ENCODE measurements around the gene TSPAN15.
"Not testable (repeated sequence)": the region's sequence is repeated elsewhere in the genome, so short reads cannot be mapped to it uniquely, and the experiment has no call there.

The TSPAN15 gene

GRCh38 chr10:69486922-69487730 is 35.9 kb downstream of the TSPAN15 start:
- no peak for DNase-seq (ENCODE audit: low read depth, low spot score)

- DNase-seq (ENCODE audit: low read depth, low spot score) = not testable (repeated sequence)
Measured at GRCh38 chr10:69488149-69488844, 37.0 kb downstream of the TSPAN15 start.

- not testable (repeated sequence) for DNase-seq (ENCODE audit: low read depth, low spot score)
Measured at GRCh38 chr10:69488856-69489255, 37.6 kb downstream of the TSPAN15 start.

GRCh38 chr10:69489506-69490090 is 38.3 kb downstream of the TSPAN15 start:
- no peak for DNase-seq (ENCODE audit: low read depth, low spot score)

- no peak for DNase-seq (ENCODE audit: low read depth, low spot score)
Measured at GRCh38 chr10:69490876-69491275, 39.6 kb downstream of the TSPAN15 start.

- no peak for DNase-seq (ENCODE audit: low read depth, low spot score)
Measured at GRCh38 chr10:69491611-69492010, 40.3 kb downstream of the TSPAN15 start.

GRCh38 chr10:69492091-69492745 is 41.0 kb downstream of the TSPAN15 start:
- no peak for DNase-seq (ENCODE audit: low read depth, low spot score)

- DNase-seq (ENCODE audit: low read depth, low spot score) = no peak
Measured at GRCh38 chr10:69492746-69493462, 41.6 kb downstream of the TSPAN15 start.

- DNase-seq (ENCODE audit: low read depth, low spot score) = no peak
Measured at GRCh38 chr10:69494626-69495558, 43.6 kb downstream of the TSPAN15 start.

GRCh38 chr10:69495666-69496065 is 44.4 kb downstream of the TSPAN15 start:
- no peak for DNase-seq (ENCODE audit: low read depth, low spot score)

- DNase-seq (ENCODE audit: low read depth, low spot score) = no peak
Measured at GRCh38 chr10:69496352-69497230, 45.3 kb downstream of the TSPAN15 start.

- DNase-seq (ENCODE audit: low read depth, low spot score) = no peak
Measured at GRCh38 chr10:69497231-69497561, 45.9 kb downstream of the TSPAN15 start.

- no peak for DNase-seq (ENCODE audit: low read depth, low spot score)
Measured at GRCh38 chr10:69497611-69498390, 46.5 kb downstream of the TSPAN15 start.

GRCh38 chr10:69498711-69499471 is 47.6 kb downstream of the TSPAN15 start:
- no peak for DNase-seq (ENCODE audit: low read depth, low spot score)

- no peak for DNase-seq (ENCODE audit: low read depth, low spot score)
Measured at GRCh38 chr10:69499726-69500689, 48.7 kb downstream of the TSPAN15 start.

GRCh38 chr10:69500864-69501468 is 49.7 kb downstream of the TSPAN15 start:
- DNase-seq (ENCODE audit: low read depth, low spot score) = no peak

Measured in brain pericyte (primary cell).